Measurements from ENCODE around the gene SLU7.

- no peak for TF ChIP-seq SUZ12 (IDR thresholded peaks at IDR 0.05; ENCODE audit: extremely low read depth, insufficient read depth, insufficient read length)
- TF ChIP-seq ZNF274 (IDR thresholded peaks at IDR 0.05; ENCODE audit: low read depth, low read length): no peak
- TF ChIP-seq YY1 (IDR thresholded peaks at IDR 0.05; ENCODE audit: insufficient read depth, insufficient read length): no peak
Measured at GRCh38 chr5:160399402-160400353, 19.2 kb downstream of the SLU7 start, which contains the start of gene FAM200C.

Measured in NT2/D1 (cell line).